Mesenchymal stem cell (in vitro differentiated cells and primary cell): Measurements from ENCODE around the gene SH2D5.

ENCODE experiments used
- DNase-seq: peaks from one replicate; pipeline ENCODE4 v3.0.0-alpha.2; 2013
- H2AFZ ChIP-seq: one replicate; pipeline ENCODE4 v1.6.1; 2013; ENCODE audit warnings: low read depth, mild to moderate bottlenecking, control low read depth, inconsistent platforms, low read length, moderate library complexity
- H2AK5ac ChIP-seq: 2 replicates; pipeline ENCODE4 v1.6.1; 2013; ENCODE audit warnings: low read length, moderate library complexity, mild to moderate bottlenecking, inconsistent platforms; ENCODE audit not compliant: severe bottlenecking
- H2BK120ac ChIP-seq: one replicate; pipeline ENCODE4 v1.6.1; 2013; ENCODE audit warnings: low read depth, mild to moderate bottlenecking, inconsistent platforms, low read length, moderate library complexity
- H2BK12ac ChIP-seq, 2 experiments: one replicate each; pipeline ENCODE4 v1.6.1; 2013; ENCODE audit warnings: inconsistent platforms in 2 of 2, low read length in 2 of 2, mild to moderate bottlenecking in 2 of 2, moderate library complexity in 2 of 2, control low read depth in 1 of 2
- H2BK15ac ChIP-seq: one replicate; pipeline ENCODE4 v1.6.1; 2013; ENCODE audit warnings: mild to moderate bottlenecking, low read depth, inconsistent platforms; ENCODE audit not compliant: poor library complexity, severe bottlenecking
- H2BK5ac ChIP-seq: 2 replicates; pipeline ENCODE4 v1.6.1; 2013; ENCODE audit warnings: low read depth, mild to moderate bottlenecking, low read length, control low read depth, inconsistent platforms; ENCODE audit not compliant: poor library complexity, severe bottlenecking
- H3K14ac ChIP-seq, 2 experiments: one replicate each; pipeline ENCODE4 v1.6.1; 2013; ENCODE audit warnings: inconsistent platforms in 2 of 2, low read length in 2 of 2, control low read depth in 1 of 2, mild to moderate bottlenecking in 1 of 2, moderate library complexity in 1 of 2
- H3K18ac ChIP-seq, 2 experiments: one replicate each; pipeline ENCODE4 v1.6.1; 2013; ENCODE audit warnings: inconsistent platforms in 2 of 2, low read length in 2 of 2, control low read depth in 1 of 2, low read depth in 1 of 2, mild to moderate bottlenecking in 1 of 2
- H3K23ac ChIP-seq, 2 experiments: one replicate each; pipeline ENCODE4 v1.6.1; 2013; ENCODE audit warnings: inconsistent platforms in 2 of 2, low read length in 2 of 2, mild to moderate bottlenecking in 2 of 2, moderate library complexity in 2 of 2, control low read depth in 1 of 2
- H3K27ac ChIP-seq: 2 replicates; pipeline ENCODE4 v1.5.1; 2013; ENCODE audit warnings: mild to moderate bottlenecking, moderate library complexity, low read length, control low read depth, inconsistent platforms; ENCODE audit not compliant: poor library complexity, severe bottlenecking
- H3K27me3 ChIP-seq, 2 experiments: 2 replicates each; pipeline versions ENCODE4 v1.6.1 to v1.7.0; 2013; ENCODE audit warnings: low read length in 2 of 2, mild to moderate bottlenecking in 2 of 2, moderate library complexity in 2 of 2, control low read depth in 1 of 2, inconsistent platforms in 1 of 2; ENCODE audit not compliant: control insufficient read depth in 1 of 2, insufficient read depth in 1 of 2
- H3K36me3 ChIP-seq, 2 experiments: 2 replicates each; pipeline versions ENCODE4 v1.6.1 to v1.7.0; 2013; ENCODE audit warnings: low read length in 2 of 2, control low read depth in 1 of 2, inconsistent platforms in 1 of 2, low read depth in 1 of 2, mild to moderate bottlenecking in 1 of 2; ENCODE audit not compliant: insufficient read depth in 2 of 2, control insufficient read depth in 1 of 2
- H3K4ac ChIP-seq, 2 experiments: one replicate each; pipeline ENCODE4 v1.6.1; 2013; ENCODE audit warnings: inconsistent platforms in 2 of 2, low read length in 2 of 2, mild to moderate bottlenecking in 2 of 2, moderate library complexity in 2 of 2, control low read depth in 1 of 2, low read depth in 1 of 2
- H3K4me1 ChIP-seq: 2 replicates; pipeline ENCODE4 v1.6.1; 2013; ENCODE audit warnings: low read depth, low read length, control low read depth; ENCODE audit not compliant: control insufficient read depth, insufficient read depth
- H3K4me2 ChIP-seq: 2 replicates; pipeline ENCODE4 v1.6.1; 2013; ENCODE audit warnings: low read length, mild to moderate bottlenecking, inconsistent platforms; ENCODE audit not compliant: poor library complexity, severe bottlenecking
- H3K4me3 ChIP-seq, 2 experiments: 2 replicates each; pipeline versions ENCODE4 v1.5.1 to v1.7.0; 2013; ENCODE audit warnings: low read length in 2 of 2, mild to moderate bottlenecking in 2 of 2, control low read depth in 1 of 2, low read depth in 1 of 2; ENCODE audit not compliant: insufficient read depth in 1 of 2
- H3K79me1 ChIP-seq: replicated peaks from 2 replicates; pipeline ENCODE4 v1.6.1; 2013; ENCODE audit warnings: mild to moderate bottlenecking, control low read depth, low read length, inconsistent platforms; ENCODE audit not compliant: poor library complexity, severe bottlenecking
- H3K9ac ChIP-seq: 2 replicates; pipeline ENCODE4 v1.7.0; 2013; ENCODE audit warnings: mild to moderate bottlenecking, low read length, moderate library complexity
- H3K9me3 ChIP-seq: 2 replicates; pipeline ENCODE4 v1.7.0; 2013; ENCODE audit warnings: mild to moderate bottlenecking, low read length; ENCODE audit not compliant: control insufficient read depth
- H4K8ac ChIP-seq: one replicate; pipeline ENCODE4 v1.6.1; 2013; ENCODE audit warnings: inconsistent platforms, mild to moderate bottlenecking, low read length, moderate library complexity
- H4K91ac ChIP-seq: one replicate; pipeline ENCODE4 v1.6.1; 2013; ENCODE audit warnings: mild to moderate bottlenecking, low read length, inconsistent platforms
- WGBS: methylation state at CpG from one replicate; pipeline ENCODE4 v1.1.7; 2013; ENCODE audit warnings: mixed read lengths; 5-methylcytosine and 5-hydroxymethylcytosine counted together

Gene SH2D5

GRCh38 chr1:20735581-20736111, 3.1 kb upstream of the SH2D5 start:
- peaks cover 14% of the 10 kb centered on the region for H3K79me1 ChIP-seq
- H3K4me3 ChIP-seq: no peak overlapping the region
- no peak overlapping the region for H2BK12ac ChIP-seq
- no peak overlapping the region for H3K27ac ChIP-seq
- 94% methylated on average over 7 of the region's 7 CpGs for WGBS
- H2BK5ac ChIP-seq: no peak overlapping the region
- no peak overlapping the region for H4K91ac ChIP-seq
- H3K14ac ChIP-seq: no peak overlapping the region
- no peak overlapping the region for H3K9ac ChIP-seq
- H3K9me3 ChIP-seq: no peaks in the 10 kb centered on the region
- H2AFZ ChIP-seq: no peak overlapping the region
- no peak overlapping the region for H2BK15ac ChIP-seq
- H3K4me2 ChIP-seq: no peak overlapping the region
- peaks cover 19 to 35% of the 10 kb centered on the region in 2 experiments for H3K36me3 ChIP-seq
- H2BK120ac ChIP-seq: no peak overlapping the region
- H2AK5ac ChIP-seq: no peak overlapping the region
- DNase-seq: no peak
- peaks cover 0 to 8% of the 10 kb centered on the region in 2 experiments for H3K27me3 ChIP-seq
- H4K8ac ChIP-seq: no peak overlapping the region
- no peak overlapping the region for H3K4ac ChIP-seq
- peaks cover 25% of the 10 kb centered on the region for H3K4me1 ChIP-seq
- no peak overlapping the region for H3K18ac ChIP-seq
- no peak overlapping the region for H3K23ac ChIP-seq

- DNase-seq: no peak
- Histone ChIP-seq H3K27me3 (peaks cover 0 to 30% of the 10 kb centered on the region in 2 experiments), H3K36me3 (peaks cover 16 to 24% of the 10 kb centered on the region in 2 experiments), H2AK5ac (peak overlapping the region; percentile 2), H3K79me1 (peaks cover 24% of the 10 kb centered on the region), H2BK15ac (no peak overlapping the region), H3K4ac (no peak overlapping the region), H3K9me3 (no peaks in the 10 kb centered on the region), H3K27ac (peak overlapping the region; percentile 75), H4K8ac (peak overlapping the region; percentile 69), H3K23ac (no peak overlapping the region), H2BK5ac (no peak overlapping the region), H3K9ac (peak overlapping the region; percentile 88), H3K18ac (peak overlapping the region; percentile 15 to 68), H2BK12ac (peak overlapping the region in 1 of 2 experiments; percentile 24), H3K4me1 (peaks cover 31% of the 10 kb centered on the region), H2AFZ (no peak overlapping the region), H2BK120ac (peak overlapping the region; percentile 35), H4K91ac (peak overlapping the region; percentile 73), H3K4me3 (peak overlapping the region in 1 of 2 experiments; percentile 81), H3K4me2 (no peak overlapping the region), H3K14ac (no peak overlapping the region)
- 33% methylated on average over 7 of the region's 7 CpGs for WGBS
Observed at GRCh38 chr1:20733360-20733975, 965 bp upstream of the SH2D5 start.

GRCh38 chr1:20732071-20732587, 374 bp downstream of the SH2D5 start:
- H3K9ac ChIP-seq: peak overlapping the region; percentile 88
- no peak overlapping the region for H3K23ac ChIP-seq
- H3K79me1 ChIP-seq: peaks cover 29% of the 10 kb centered on the region
- peak overlapping the region; percentile 1 for H2BK15ac ChIP-seq
- no peaks in the 10 kb centered on the region for H3K9me3 ChIP-seq
- peaks cover 0 to 36% of the 10 kb centered on the region in 2 experiments for H3K27me3 ChIP-seq
- peak overlapping the region; percentile 49 for H2BK5ac ChIP-seq
- peak overlapping the region; percentile 41 for H4K8ac ChIP-seq
- peak overlapping the region in 1 of 2 experiments; percentile 31 for H3K14ac ChIP-seq
- peak overlapping the region; percentile 35 to 70 for H2BK12ac ChIP-seq
- no peak overlapping the region for H2BK120ac ChIP-seq
- H3K18ac ChIP-seq: peak overlapping the region; percentile 23 to 67
- H2AFZ ChIP-seq: no peak overlapping the region
- DNase-seq: peak; percentile 75
- peak overlapping the region; percentile 69 to 81 for H3K4me3 ChIP-seq
- peaks cover 42% of the 10 kb centered on the region for H3K4me1 ChIP-seq
- H3K4me2 ChIP-seq: peak overlapping the region; percentile 94
- no peak overlapping the region for H3K4ac ChIP-seq
- peaks cover 11 to 18% of the 10 kb centered on the region in 2 experiments for H3K36me3 ChIP-seq
- WGBS: under 1% methylated on average over 38 of the region's 55 CpGs
- H2AK5ac ChIP-seq: no peak overlapping the region
- H3K27ac ChIP-seq: peak overlapping the region; percentile 79
- peak overlapping the region; percentile 63 for H4K91ac ChIP-seq
